Measurements from ENCODE around the gene SPON2. TPM values are rescaled to one million over a fixed set of nuclear protein-coding genes. Genes with fewer than 3 reads are reported as not detected.

The SPON2 gene
- total RNA-seq, 2 donors from 2014 or later = 22.0 to 22.4 TPM

- TF ChIP-seq, protein P1, sequence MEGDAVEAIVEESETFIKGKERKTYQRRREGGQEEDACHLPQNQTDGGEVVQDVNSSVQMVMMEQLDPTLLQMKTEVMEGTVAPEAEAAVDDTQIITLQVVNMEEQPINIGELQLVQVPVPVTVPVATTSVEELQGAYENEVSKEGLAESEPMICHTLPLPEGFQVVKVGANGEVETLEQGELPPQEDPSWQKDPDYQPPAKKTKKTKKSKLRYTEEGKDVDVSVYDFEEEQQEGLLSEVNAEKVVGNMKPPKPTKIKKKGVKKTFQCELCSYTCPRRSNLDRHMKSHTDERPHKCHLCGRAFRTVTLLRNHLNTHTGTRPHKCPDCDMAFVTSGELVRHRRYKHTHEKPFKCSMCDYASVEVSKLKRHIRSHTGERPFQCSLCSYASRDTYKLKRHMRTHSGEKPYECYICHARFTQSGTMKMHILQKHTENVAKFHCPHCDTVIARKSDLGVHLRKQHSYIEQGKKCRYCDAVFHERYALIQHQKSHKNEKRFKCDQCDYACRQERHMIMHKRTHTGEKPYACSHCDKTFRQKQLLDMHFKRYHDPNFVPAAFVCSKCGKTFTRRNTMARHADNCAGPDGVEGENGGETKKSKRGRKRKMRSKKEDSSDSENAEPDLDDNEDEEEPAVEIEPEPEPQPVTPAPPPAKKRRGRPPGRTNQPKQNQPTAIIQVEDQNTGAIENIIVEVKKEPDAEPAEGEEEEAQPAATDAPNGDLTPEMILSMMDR (IDR thresholded peaks at IDR 0.05) = no peak
- H3K27ac ChIP-seq = no peak overlapping the region
- H3K4me1 ChIP-seq = no peaks in the 10 kb centered on the region
- H3K4me3 ChIP-seq = no peak overlapping the region
- intact Hi-C loops (cut with DNase I) = no loop called here
- no peak overlapping the region for H3K9ac ChIP-seq (ENCODE audit: low read depth in 2 of 2, low read length in 2 of 2)
- peaks cover 20% of the 10 kb centered on the region for H3K36me3 ChIP-seq
- no peak for DNase-seq
- H3K9me3 ChIP-seq = no peaks in the 10 kb centered on the region
- H3K27me3 ChIP-seq = no peaks in the 10 kb centered on the region
Observed at GRCh38 chr4:1217366-1217765, 45.0 kb upstream of the SPON2 start.

DNA sequence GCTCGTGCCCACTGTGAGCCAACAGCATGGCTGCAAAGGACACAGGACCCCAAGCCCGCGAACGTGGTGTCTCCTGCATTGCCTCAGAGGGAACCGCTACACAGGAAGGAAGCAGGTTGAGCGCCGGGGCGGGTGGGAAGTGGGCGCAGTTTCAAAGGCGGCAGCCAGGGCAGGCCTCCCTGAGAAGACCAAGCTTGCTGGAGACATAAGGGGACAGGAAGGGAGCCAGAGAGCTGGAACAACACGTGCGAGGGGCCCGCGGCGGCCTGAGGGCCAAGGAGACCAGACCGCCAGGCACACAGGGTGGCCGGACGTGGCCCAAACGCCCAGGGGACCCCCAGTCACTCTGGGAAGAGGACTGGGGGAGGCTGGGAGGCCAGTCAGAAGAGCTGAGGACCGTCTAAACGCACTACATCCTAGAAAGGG, 44.5 kb upstream of the SPON2 start:
- DNase-seq = no peak
- Histone ChIP-seq H3K4me3 (no peak overlapping the region), H3K36me3 (peaks cover 20% of the 10 kb centered on the region)

DNA sequence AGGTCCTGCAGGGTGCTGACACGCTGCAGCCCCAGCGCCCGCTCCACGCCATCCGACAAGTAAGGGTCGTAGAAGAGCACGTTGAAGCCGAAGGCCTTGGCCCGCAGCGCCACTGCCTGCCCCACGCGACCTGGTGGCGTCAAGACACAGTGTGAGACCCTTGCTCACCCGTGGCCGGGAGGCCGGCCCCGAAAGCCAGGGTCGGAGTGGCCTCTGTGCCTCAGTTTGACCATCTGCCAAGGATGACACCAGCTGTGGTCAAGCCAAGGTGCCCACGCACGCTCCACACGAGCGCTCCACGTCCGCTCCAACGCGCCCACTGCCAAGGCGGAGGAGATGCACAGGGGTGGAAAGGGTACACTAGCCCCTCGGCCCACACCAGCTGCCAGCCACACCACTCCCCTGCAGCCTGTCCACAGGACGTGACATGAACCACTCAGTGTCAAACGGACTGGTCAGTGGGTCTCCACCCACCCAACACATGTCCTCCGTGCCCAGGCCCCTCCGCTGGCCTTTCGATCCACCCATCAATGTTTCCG, 43.8 kb upstream of the SPON2 start:
- H3K4me1 ChIP-seq = no peaks in the 10 kb centered on the region
- intact Hi-C loops (cut with DNase I) = no loop called here
- no peak overlapping the region for H3K27ac ChIP-seq
- H3K9me3 ChIP-seq = no peaks in the 10 kb centered on the region
- no peaks in the 10 kb centered on the region for H3K27me3 ChIP-seq
- H3K4me3 ChIP-seq = no peak overlapping the region
- no peak for DNase-seq
- TF ChIP-seq, protein P1 (IDR thresholded peaks at IDR 0.05) = no peak
- peak overlapping the region in 1 of 2 donors; percentile 24 for H3K9ac ChIP-seq (ENCODE audit: low read depth in 2 of 2, low read length in 2 of 2)
- peaks cover 20% of the 10 kb centered on the region for H3K36me3 ChIP-seq

More for the DNA sequence above, 44.5 kb upstream of the SPON2 start:
- H3K9ac ChIP-seq (ENCODE audit: low read depth in 2 of 2, low read length in 2 of 2) = peak overlapping the region in 1 of 2 donors; percentile 4
- intact Hi-C loops (cut with DNase I) = no loop called here
- TF ChIP-seq, protein P1 (IDR thresholded peaks at IDR 0.05) = no peak
- H3K27ac ChIP-seq = no peak overlapping the region
- no peaks in the 10 kb centered on the region for H3K27me3 ChIP-seq
- H3K4me1 ChIP-seq = no peaks in the 10 kb centered on the region
- H3K9me3 ChIP-seq = no peaks in the 10 kb centered on the region

- no peaks in the 10 kb centered on the region for H3K9me3 ChIP-seq
- DNase-seq = no peak
- peak overlapping the region in 1 of 2 donors; percentile 24 for H3K9ac ChIP-seq (ENCODE audit: low read depth in 2 of 2, low read length in 2 of 2)
- H3K27ac ChIP-seq = no peak overlapping the region
- intact Hi-C loops (cut with DNase I) = no loop called here
- peaks cover 20% of the 10 kb centered on the region for H3K36me3 ChIP-seq
- TF ChIP-seq, protein P1 (IDR thresholded peaks at IDR 0.05) = no peak
- H3K4me1 ChIP-seq = peaks cover under 1% of the 10 kb centered on the region
- H3K27me3 ChIP-seq = no peaks in the 10 kb centered on the region
- H3K4me3 ChIP-seq = no peak overlapping the region
Observed at GRCh38 chr4:1215141-1216075, 43.0 kb upstream of the SPON2 start.

DNA sequence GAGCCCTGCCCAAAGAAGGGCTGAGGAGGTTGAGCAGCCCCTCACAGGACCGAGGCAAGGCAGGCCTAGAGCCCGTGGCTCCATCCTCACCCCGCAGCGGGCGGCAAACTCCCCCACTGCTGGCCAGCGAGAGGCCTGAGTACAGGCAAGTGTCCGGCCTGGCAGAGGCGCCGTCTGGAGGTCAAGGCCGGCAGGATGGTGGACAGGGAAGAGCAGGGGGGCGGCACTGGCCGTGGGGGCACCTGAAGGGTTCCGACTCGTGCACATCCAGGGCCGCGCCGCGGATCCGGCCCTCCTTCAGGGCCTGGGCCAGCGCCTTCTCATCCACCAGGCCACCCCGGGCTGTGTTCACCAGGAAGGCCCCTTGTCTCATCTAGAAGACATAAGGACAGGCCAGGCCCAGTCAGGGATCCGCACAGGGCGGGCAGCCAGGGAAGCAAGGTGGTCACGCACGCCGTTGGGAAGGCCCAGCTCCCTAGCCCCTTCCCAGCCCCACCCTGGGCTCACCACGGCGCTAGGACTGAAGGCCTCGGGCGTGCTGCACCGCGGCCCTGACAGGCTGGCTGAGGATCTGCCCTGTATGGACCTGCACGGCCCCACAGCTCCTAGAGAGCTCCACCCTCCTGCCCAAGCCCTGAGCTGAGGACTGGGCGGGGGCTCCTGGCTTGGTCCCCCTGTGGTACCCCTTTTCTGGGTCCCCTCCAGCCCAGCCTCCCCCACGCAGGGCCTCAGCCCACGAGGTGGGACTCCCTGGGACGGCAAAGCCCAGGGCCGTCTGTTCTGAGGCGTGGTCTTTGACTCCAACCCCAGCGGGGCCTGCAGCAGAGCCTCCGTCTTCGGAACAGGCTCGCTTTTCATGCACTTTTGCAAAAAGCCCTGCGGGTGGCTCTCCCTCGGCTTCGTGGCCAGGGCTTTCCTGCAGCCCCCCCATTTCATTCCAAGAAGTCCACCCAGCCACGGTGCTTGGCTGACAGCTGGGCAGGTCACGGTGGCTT, 42.0 kb upstream of the SPON2 start:
- no peak overlapping the region for H3K27ac ChIP-seq
- no peak overlapping the region for H3K4me3 ChIP-seq
- no peaks in the 10 kb centered on the region for H3K9me3 ChIP-seq
- intact Hi-C loops (cut with DNase I) = no loop called here
- TF ChIP-seq, protein P1 (IDR thresholded peaks at IDR 0.05) = no peak
- peaks cover 20% of the 10 kb centered on the region for H3K36me3 ChIP-seq
- peak overlapping the region in 1 of 2 donors; percentile 12 for H3K9ac ChIP-seq (ENCODE audit: low read depth in 2 of 2, low read length in 2 of 2)
- H3K27me3 ChIP-seq = no peaks in the 10 kb centered on the region
- DNase-seq = no peak
- peaks cover 11% of the 10 kb centered on the region for H3K4me1 ChIP-seq

All from colonic mucosa (tissue), 4 donors.